Measurements from ENCODE around the gene FBRS. TPM values are rescaled to one million over a fixed set of nuclear protein-coding genes. Genes with fewer than 3 reads are reported as not detected.

The FBRS gene
- total and polyA plus RNA-seq, 2 of the 13 experiments (the other 11 are each of a cell fraction or from before 2014, with no cell fraction given), result 13.7 to 16.2 TPM

GRCh38 chr16:30628628-30629540, 29.3 kb upstream of the FBRS start (continued):
- peak; percentile 28 for TF ChIP-seq ARID5B (CRISPR knock-in tag; IDR thresholded peaks at IDR 0.05)
- TF ChIP-seq, protein P1, sequence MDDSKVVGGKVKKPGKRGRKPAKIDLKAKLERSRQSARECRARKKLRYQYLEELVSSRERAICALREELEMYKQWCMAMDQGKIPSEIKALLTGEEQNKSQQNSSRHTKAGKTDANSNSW (CRISPR knock-in tag; IDR thresholded peaks at IDR 0.05; ENCODE audit: borderline replicate concordance), result no peak
- TF ChIP-seq ZFX (CRISPR knock-in tag; IDR thresholded peaks at IDR 0.05; ENCODE audit: low read depth), result peak; percentile 81
- no peak; the same call in 1 of the 2 replicates for TF ChIP-seq KMT2A (CRISPR knock-in tag; IDR thresholded peaks at IDR 0.05)
- no peak for TF ChIP-seq KDM1A (CRISPR knock-in tag; IDR thresholded peaks at IDR 0.05)
- no peak for TF ChIP-seq ZKSCAN8 (CRISPR knock-in tag; IDR thresholded peaks at IDR 0.05; ENCODE audit: borderline replicate concordance)
- TF ChIP-seq, protein P2, sequence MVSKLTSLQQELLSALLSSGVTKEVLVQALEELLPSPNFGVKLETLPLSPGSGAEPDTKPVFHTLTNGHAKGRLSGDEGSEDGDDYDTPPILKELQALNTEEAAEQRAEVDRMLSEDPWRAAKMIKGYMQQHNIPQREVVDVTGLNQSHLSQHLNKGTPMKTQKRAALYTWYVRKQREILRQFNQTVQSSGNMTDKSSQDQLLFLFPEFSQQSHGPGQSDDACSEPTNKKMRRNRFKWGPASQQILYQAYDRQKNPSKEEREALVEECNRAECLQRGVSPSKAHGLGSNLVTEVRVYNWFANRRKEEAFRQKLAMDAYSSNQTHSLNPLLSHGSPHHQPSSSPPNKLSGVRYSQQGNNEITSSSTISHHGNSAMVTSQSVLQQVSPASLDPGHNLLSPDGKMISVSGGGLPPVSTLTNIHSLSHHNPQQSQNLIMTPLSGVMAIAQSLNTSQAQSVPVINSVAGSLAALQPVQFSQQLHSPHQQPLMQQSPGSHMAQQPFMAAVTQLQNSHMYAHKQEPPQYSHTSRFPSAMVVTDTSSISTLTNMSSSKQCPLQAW (CRISPR knock-in tag; IDR thresholded peaks at IDR 0.05), result peak; percentile 62; the same call in 1 of the 2 replicates
- TF ChIP-seq, protein P3, sequence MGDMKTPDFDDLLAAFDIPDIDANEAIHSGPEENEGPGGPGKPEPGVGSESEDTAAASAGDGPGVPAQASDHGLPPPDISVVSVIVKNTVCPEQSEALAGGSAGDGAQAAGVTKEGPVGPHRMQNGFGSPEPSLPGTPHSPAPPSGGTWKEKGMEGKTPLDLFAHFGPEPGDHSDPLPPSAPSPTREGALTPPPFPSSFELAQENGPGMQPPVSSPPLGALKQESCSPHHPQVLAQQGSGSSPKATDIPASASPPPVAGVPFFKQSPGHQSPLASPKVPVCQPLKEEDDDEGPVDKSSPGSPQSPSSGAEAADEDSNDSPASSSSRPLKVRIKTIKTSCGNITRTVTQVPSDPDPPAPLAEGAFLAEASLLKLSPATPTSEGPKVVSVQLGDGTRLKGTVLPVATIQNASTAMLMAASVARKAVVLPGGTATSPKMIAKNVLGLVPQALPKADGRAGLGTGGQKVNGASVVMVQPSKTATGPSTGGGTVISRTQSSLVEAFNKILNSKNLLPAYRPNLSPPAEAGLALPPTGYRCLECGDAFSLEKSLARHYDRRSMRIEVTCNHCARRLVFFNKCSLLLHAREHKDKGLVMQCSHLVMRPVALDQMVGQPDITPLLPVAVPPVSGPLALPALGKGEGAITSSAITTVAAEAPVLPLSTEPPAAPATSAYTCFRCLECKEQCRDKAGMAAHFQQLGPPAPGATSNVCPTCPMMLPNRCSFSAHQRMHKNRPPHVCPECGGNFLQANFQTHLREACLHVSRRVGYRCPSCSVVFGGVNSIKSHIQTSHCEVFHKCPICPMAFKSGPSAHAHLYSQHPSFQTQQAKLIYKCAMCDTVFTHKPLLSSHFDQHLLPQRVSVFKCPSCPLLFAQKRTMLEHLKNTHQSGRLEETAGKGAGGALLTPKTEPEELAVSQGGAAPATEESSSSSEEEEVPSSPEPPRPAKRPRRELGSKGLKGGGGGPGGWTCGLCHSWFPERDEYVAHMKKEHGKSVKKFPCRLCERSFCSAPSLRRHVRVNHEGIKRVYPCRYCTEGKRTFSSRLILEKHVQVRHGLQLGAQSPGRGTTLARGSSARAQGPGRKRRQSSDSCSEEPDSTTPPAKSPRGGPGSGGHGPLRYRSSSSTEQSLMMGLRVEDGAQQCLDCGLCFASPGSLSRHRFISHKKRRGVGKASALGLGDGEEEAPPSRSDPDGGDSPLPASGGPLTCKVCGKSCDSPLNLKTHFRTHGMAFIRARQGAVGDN (CRISPR knock-in tag; IDR thresholded peaks at IDR 0.05), result peak; percentile 21; the same call in 1 of the 2 replicates
- no peak for TF ChIP-seq GTF2F1 (IDR thresholded peaks at IDR 0.05; ENCODE audit: low read length)
- no peak for TF ChIP-seq ZSCAN30 (CRISPR knock-in tag; IDR thresholded peaks at IDR 0.05)
- TF ChIP-seq, protein P4, sequence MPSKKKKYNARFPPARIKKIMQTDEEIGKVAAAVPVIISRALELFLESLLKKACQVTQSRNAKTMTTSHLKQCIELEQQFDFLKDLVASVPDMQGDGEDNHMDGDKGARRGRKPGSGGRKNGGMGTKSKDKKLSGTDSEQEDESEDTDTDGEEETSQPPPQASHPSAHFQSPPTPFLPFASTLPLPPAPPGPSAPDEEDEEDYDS (CRISPR knock-in tag; IDR thresholded peaks at IDR 0.05), result no peak
- no peak for TF ChIP-seq ZNF468 (CRISPR knock-in tag; IDR thresholded peaks at IDR 0.05)
- TF ChIP-seq ZNF329 (CRISPR knock-in tag; IDR thresholded peaks at IDR 0.05; ENCODE audit: low read depth), result no peak
- TF ChIP-seq ZNF574 (CRISPR knock-in tag; IDR thresholded peaks at IDR 0.05), result peak; percentile 83
